Right renal cortex interstitium (tissue), 3 donors: ENCODE measurements around the gene SKI. TPM values are rescaled to one million over a fixed set of nuclear protein-coding genes. Genes with fewer than 3 reads are reported as not detected.

Source experiments
- DNase-seq, 3 donors: peaks; one replicate each; pipeline ENCODE4 v3.0.0-alpha.2; 2013; ENCODE audit warnings: low read depth in 3 of 3, low spot score in 2 of 3
- polyA plus RNA-seq, 3 donors: library from polyadenylated mRNA; unstranded; fragments of 120-200 nt; gene quantifications; one replicate each; pipeline ENCODE4 v1.2.1, GENCODE V29; 2013; ENCODE audit not compliant: insufficient read length in 3 of 3

Gene SKI
- polyA plus RNA-seq, 3 donors, result 40.8 to 46.7 (median 45.3) TPM

- no peak for DNase-seq
Measured at GRCh38 chr1:2356911-2357845, 129.1 kb downstream of the SKI start.

- DNase-seq, result no peak
Measured at GRCh38 chr1:2358072-2358471, 130.0 kb downstream of the SKI start.

DNA sequence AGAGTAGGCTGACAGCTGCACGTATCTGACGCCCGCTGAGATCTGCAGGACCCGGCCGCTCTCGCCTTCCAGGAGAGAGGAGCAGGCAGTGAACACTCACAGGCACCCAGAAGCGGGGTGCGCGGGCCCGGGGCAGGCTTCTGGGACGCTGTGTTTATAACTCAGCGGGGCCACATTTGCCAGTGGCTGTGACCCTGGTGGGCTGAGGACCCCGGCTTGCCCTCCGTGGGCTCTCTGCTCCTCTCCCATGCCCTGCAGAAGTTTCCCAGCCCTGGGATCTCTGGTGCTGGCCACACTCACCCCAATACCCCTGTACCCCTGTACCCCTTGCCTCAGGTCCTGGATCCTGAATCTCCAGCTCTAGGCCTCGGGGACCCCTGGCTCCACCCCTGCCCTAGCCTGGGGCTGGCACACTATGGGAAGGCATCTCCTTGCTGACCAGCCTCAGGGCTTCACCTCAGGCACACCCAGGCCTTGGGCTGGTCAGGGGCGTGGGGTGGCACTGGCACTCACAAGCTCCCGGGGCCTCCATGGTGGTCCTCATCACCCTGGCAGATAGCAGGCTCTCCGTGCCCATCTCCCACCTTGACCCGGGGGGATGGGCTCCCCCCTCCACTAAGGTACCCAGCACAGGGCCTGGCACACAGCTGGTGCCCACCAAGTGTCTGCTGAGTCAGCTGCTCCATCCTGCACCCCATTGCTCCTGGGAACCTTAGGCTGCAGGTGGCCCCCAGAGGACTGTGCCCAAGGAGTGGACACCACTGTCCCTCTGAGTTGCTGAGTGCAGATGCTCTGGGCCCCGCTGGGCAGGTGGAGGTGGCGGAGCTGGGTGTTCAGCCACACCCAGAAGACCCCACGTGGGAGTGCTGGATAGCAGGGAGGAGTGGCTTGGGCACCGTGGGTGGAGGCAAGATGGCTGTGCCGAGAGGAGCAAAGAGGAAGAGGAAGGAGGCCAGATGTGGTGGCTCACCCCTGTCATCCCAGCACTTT is 130.8 kb downstream of the SKI start:
- no peak for DNase-seq

Other genes with a start within 250 kb of the SKI start
- gene CFAP74, start 224.5 kb upstream of the SKI start, polyA plus RNA-seq, result under 1 TPM; 0.53 to 0.71 (median 0.57) TPM
- 1 to 10 TPM; 1.8 TPM for gene GABRD, start 209.0 kb upstream of the SKI start, polyA plus RNA-seq
- 10 to 100 TPM; 33.6 to 36.8 (median 35.1) TPM for gene PRKCZ, start 177.9 kb upstream of the SKI start, polyA plus RNA-seq
- gene FAAP20, start 33.5 kb upstream of the SKI start, polyA plus RNA-seq, result 10 to 100 TPM; 19.0 to 30.1 (median 25.8) TPM
- gene MORN1, start 163.2 kb downstream of the SKI start, polyA plus RNA-seq, result 1 to 10 TPM; 9.1 to 9.5 (median 9.2) TPM
- gene RER1, start 163.5 kb downstream of the SKI start, polyA plus RNA-seq, result 100 to 1,000 TPM; 125 to 132 (median 127) TPM
- gene PEX10, start 184.2 kb downstream of the SKI start, polyA plus RNA-seq, result 10 to 100 TPM; 17.6 to 21.4 (median 19.2) TPM
- gene PLCH2, start 248.0 kb downstream of the SKI start, polyA plus RNA-seq, result 1 to 10 TPM in 1 of 3 donors, under 1 TPM in 2; 0.47 to 1.9 (median 0.74) TPM